SK-N-SH (cell line): Measurements from ENCODE around the gene PLXNA4.

Experiments
- EZH2phosphoT487 ChIP-seq: fragments of 200-600 bp; sonication (generic); IDR thresholded peaks from 2 replicates; pipeline ENCODE4 v1.6.1; 2017; ENCODE audit warnings: low read depth, mixed run types, mild to moderate bottlenecking, antibody characterized with exemption, moderate library complexity, borderline replicate concordance
- FOSL2 ChIP-seq: IDR thresholded peaks from 2 replicates; pipeline ENCODE4 v1.4.0; 2012; ENCODE audit warnings: low read depth, mild to moderate bottlenecking, moderate library complexity, borderline replicate concordance
- JUND ChIP-seq: IDR thresholded peaks from 2 replicates; pipeline ENCODE4 v1.4.0; 2012
- POLR2AphosphoS5 ChIP-seq: IDR thresholded peaks from 2 replicates; pipeline ENCODE4 v1.6.1; 2012; ENCODE audit warnings: low read depth, low read length
- RAD21 ChIP-seq: IDR thresholded peaks from 2 replicates; pipeline ENCODE4 v1.6.1; 2012; ENCODE audit warnings: mild to moderate bottlenecking, low read length
- SMC3 ChIP-seq: IDR thresholded peaks from 2 replicates; pipeline ENCODE4 v1.6.1; 2012; ENCODE audit warnings: low read depth, low read length, improper control_type of control experiment
- TAF1 ChIP-seq: IDR thresholded peaks from 2 replicates; pipeline ENCODE4 v1.6.1; 2012; ENCODE audit warnings: low read depth, mild to moderate bottlenecking, low read length, moderate library complexity, borderline replicate concordance
- TEAD4 ChIP-seq: IDR thresholded peaks from 2 replicates; pipeline ENCODE4 v1.4.0; 2012; ENCODE audit warnings: mild to moderate bottlenecking, borderline replicate concordance; ENCODE audit not compliant: insufficient read depth
- TF ChIP-seq, protein P1 (sequence below): fragments of 200-600 bp; sonication (generic); IDR thresholded peaks from 2 replicates; pipeline ENCODE4 v1.6.1; 2017; ENCODE audit warnings: antibody characterized with exemption, mild to moderate bottlenecking, moderate library complexity
- TF ChIP-seq, protein P2 (sequence below): IDR thresholded peaks from 2 replicates; pipeline ENCODE4; 2012
- TF ChIP-seq, protein P3 (sequence below): fragments of 150-350 bp; IDR thresholded peaks from 2 replicates; pipeline ENCODE4 v1.6.1; 2017; ENCODE audit warnings: antibody characterized with exemption, low read length, low read depth, borderline replicate concordance

DNA sequence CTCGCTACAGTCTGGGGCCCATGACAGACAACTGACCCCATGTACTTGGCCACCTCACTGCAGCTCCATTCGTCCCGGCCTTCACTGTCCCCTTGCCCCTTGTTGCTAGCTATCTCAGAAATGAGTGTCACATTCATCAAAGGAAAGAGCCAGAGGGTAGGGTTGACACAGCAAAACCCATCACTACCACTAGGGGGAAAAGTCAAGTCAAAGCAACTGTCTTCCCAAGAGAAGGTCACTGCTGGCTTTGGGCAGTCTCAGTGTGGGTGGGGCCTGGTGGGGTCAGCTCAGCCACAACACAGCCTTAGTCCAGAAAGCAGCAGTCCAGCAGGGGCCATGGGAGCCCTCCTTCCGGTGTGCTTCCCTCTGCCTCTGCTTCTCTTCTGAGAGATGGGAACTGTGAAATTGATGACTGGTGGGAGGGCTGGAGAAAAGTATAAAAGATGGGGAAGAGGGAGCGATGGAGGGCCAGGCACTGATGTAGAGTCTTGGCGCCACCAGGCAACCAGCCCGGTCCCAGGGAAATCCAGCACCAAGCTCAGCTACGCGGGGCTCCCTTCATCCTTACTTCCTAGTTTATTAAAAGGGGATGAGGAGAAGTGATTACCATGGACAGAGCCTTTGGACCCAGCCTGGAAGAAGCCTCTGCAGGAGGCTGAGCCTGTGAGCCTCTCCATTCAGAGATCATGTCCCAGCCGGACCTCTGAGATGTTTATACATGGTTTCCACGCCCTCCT lies 58.0 kb downstream of the PLXNA4 start:
- no peak for TF ChIP-seq TAF1
- TF ChIP-seq JUND: no peak
- TF ChIP-seq, protein P1, sequence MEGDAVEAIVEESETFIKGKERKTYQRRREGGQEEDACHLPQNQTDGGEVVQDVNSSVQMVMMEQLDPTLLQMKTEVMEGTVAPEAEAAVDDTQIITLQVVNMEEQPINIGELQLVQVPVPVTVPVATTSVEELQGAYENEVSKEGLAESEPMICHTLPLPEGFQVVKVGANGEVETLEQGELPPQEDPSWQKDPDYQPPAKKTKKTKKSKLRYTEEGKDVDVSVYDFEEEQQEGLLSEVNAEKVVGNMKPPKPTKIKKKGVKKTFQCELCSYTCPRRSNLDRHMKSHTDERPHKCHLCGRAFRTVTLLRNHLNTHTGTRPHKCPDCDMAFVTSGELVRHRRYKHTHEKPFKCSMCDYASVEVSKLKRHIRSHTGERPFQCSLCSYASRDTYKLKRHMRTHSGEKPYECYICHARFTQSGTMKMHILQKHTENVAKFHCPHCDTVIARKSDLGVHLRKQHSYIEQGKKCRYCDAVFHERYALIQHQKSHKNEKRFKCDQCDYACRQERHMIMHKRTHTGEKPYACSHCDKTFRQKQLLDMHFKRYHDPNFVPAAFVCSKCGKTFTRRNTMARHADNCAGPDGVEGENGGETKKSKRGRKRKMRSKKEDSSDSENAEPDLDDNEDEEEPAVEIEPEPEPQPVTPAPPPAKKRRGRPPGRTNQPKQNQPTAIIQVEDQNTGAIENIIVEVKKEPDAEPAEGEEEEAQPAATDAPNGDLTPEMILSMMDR: peak; percentile 62
- peak; percentile 40 for TF ChIP-seq RAD21
- TF ChIP-seq TEAD4: no peak
- no peak for TF ChIP-seq EZH2phosphoT487
- TF ChIP-seq FOSL2: no peak
- no peak for TF ChIP-seq POLR2AphosphoS5
- TF ChIP-seq, protein P2, sequence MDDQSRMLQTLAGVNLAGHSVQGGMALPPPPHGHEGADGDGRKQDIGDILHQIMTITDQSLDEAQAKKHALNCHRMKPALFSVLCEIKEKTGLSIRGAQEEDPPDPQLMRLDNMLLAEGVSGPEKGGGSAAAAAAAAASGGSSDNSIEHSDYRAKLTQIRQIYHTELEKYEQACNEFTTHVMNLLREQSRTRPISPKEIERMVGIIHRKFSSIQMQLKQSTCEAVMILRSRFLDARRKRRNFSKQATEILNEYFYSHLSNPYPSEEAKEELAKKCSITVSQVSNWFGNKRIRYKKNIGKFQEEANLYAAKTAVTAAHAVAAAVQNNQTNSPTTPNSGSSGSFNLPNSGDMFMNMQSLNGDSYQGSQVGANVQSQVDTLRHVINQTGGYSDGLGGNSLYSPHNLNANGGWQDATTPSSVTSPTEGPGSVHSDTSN: no peak
- TF ChIP-seq, protein P3, sequence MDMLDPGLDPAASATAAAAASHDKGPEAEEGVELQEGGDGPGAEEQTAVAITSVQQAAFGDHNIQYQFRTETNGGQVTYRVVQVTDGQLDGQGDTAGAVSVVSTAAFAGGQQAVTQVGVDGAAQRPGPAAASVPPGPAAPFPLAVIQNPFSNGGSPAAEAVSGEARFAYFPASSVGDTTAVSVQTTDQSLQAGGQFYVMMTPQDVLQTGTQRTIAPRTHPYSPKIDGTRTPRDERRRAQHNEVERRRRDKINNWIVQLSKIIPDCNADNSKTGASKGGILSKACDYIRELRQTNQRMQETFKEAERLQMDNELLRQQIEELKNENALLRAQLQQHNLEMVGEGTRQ: no peak
- TF ChIP-seq SMC3: peak; percentile 29; the same call in 1 of the 2 replicates
